ENCODE data around the gene MATR3. TPM values are rescaled to one million over a fixed set of nuclear protein-coding genes. Genes with fewer than 3 reads are reported as not detected.

MATR3 gene
- polyA plus RNA-seq, 3 donors = 61.8 to 174 (median 137) TPM

DNA sequence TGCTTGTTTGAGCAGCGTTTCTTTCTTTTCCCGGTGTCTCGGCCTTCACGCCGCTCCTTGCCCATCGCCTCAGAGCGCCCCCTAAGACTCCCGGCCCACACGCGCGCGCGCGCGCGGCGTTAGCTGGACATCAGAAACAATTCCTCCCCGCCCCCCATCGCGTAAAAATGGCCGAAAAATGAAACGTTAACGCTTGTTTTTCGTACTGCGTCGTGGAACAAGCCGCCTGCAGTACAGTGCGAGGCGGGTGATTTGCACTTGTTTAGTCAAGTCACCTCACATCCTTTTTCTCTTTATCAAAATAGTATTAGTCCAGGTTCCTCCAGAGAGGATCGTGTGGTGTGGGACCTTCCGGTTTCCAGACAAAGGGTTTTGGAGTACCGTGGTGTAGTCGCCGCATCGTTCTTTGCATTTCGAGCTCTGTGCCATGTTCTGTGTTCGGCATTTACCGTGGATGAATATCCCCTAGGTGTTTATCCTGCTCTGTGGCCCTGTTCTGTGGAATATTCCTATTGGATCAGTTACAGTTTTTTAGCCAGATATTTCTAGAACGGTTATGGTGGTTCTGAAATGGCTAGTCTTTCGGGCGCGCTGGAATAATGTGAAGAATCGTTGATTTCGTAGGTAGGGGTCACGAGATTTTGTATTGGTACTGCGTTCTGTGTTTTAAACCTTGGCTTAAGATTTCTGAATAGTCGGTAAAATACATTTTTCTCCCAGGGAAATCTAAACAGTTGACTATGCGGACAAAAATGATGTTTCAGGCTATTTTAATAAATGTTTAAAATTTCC, 1.0 kb downstream of the MATR3 start:
- WGBS (ENCODE audit: insufficient coverage) = under 1% methylated on average over 42 of the region's 48 CpGs
- peak overlapping the region; percentile 70 for H2AFZ ChIP-seq (ENCODE audit: insufficient read depth, low read depth, low read length, poor library complexity, severe bottlenecking)
- H3K4me1 ChIP-seq (ENCODE audit: control insufficient read depth in 1 of 2, insufficient read depth in 2 of 2, low read length in 2 of 2) = peaks cover 18 to 32% of the 10 kb centered on the region in 2 donors

More for the DNA sequence above, 1.0 kb downstream of the MATR3 start:
- Mint-ChIP-seq H3K27ac (peak overlapping the region; percentile 97 to 99 (median 98)), H3K27me3 (ENCODE audit: low read depth in 3 of 3) (no peaks in the 10 kb centered on the region), H3K4me1 (peaks cover 47% of the 10 kb centered on the region), H3K9me3 (peaks cover 0 to 2% (median 0%) of the 10 kb centered on the region in 7 donors), H3K4me3 (peak overlapping the region; percentile 95 to 96), H3K36me3 (no peaks in the 10 kb centered on the region)
- peak; percentile 37 to 62 (median 57) for DNase-seq
- Histone ChIP-seq H3K4me3 (replicated peaks in 1 of 3; ENCODE audit: low read depth in 2 of 3, low read length in 3 of 3) (peak overlapping the region; percentile 70 to 93 (median 91)), H3K4me2 (replicated peaks; ENCODE audit: extremely low read depth, low read length, poor library complexity, severe bottlenecking) (peak overlapping the region; percentile 90), H4K20me1 (ENCODE audit: insufficient read depth, low read length) (peaks cover 49% of the 10 kb centered on the region), H3K79me2 (ENCODE audit: insufficient read depth, low read length) (peaks cover 67% of the 10 kb centered on the region), H3K9ac (ENCODE audit: insufficient read depth, low read length, poor library complexity, severe bottlenecking) (peak overlapping the region; percentile 99), H3K36me3 (replicated peaks in 1 of 2; ENCODE audit: control insufficient read depth in 1 of 2, insufficient read depth in 2 of 2, low read length in 2 of 2) (no peaks in the 10 kb centered on the region), H3K27ac (ENCODE audit: low read depth in 1 of 2, low read length in 2 of 2) (peak overlapping the region; percentile 91 to 96), H3K9me3 (replicated peaks in 1 of 2; ENCODE audit: control insufficient read depth in 1 of 2, insufficient read depth in 1 of 2, low read length in 2 of 2) (no peaks in the 10 kb centered on the region), H3K27me3 (ENCODE audit: control insufficient read depth in 2 of 2, insufficient read depth in 2 of 2, low read length in 2 of 2) (no peaks in the 10 kb centered on the region)
- TF ChIP-seq, protein P1, sequence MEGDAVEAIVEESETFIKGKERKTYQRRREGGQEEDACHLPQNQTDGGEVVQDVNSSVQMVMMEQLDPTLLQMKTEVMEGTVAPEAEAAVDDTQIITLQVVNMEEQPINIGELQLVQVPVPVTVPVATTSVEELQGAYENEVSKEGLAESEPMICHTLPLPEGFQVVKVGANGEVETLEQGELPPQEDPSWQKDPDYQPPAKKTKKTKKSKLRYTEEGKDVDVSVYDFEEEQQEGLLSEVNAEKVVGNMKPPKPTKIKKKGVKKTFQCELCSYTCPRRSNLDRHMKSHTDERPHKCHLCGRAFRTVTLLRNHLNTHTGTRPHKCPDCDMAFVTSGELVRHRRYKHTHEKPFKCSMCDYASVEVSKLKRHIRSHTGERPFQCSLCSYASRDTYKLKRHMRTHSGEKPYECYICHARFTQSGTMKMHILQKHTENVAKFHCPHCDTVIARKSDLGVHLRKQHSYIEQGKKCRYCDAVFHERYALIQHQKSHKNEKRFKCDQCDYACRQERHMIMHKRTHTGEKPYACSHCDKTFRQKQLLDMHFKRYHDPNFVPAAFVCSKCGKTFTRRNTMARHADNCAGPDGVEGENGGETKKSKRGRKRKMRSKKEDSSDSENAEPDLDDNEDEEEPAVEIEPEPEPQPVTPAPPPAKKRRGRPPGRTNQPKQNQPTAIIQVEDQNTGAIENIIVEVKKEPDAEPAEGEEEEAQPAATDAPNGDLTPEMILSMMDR (IDR thresholded peaks at IDR 0.05) = no peak
- intact Hi-C loops (cut with micrococcal nuclease) = loop anchor here in 1 of 2 donors (5.0 to 10.0 kb wide), 2 partner anchors 48 to 720 kb away; partner anchors contain the start of genes HSPA9 and PAIP2

All from CD14-positive monocyte (primary cell).